Ascending aorta (tissue), 2 donors: ENCODE results near the gene TREH. TPM values are rescaled to one million over a fixed set of nuclear protein-coding genes. Genes with fewer than 3 reads are reported as not detected.

Source experiments
- DNase-seq, 2 donors: peaks; one replicate each; pipeline ENCODE4 v3.0.0-alpha.2; 2019; ENCODE audit warnings: low spot score in 2 of 2
- H3K27ac ChIP-seq, 2 donors: fragments of 200-600 bp; sonication (generic); one replicate each; pipeline ENCODE4 v1.5.1; 2016 to 2017; ENCODE audit warnings: mild to moderate bottlenecking in 1 of 2
- H3K27me3 ChIP-seq: fragments of 200-600 bp; sonication (generic); one replicate; pipeline ENCODE4 v1.5.1; 2017
- H3K36me3 ChIP-seq, 2 donors: fragments of 200-600 bp; sonication (generic); one replicate each; pipeline ENCODE4 v1.5.1; 2016
- H3K4me1 ChIP-seq, 2 donors: fragments of 200-600 bp; sonication (generic); one replicate each; pipeline ENCODE4 v1.5.1; 2016 to 2017; ENCODE audit warnings: mild to moderate bottlenecking in 1 of 2
- H3K4me3 ChIP-seq, 2 donors: fragments of 200-600 bp; sonication (generic); one replicate each; pipeline ENCODE4 v1.5.1; 2016 to 2017; ENCODE audit warnings: mild to moderate bottlenecking in 1 of 2
- H3K9me3 ChIP-seq, 2 donors: fragments of 200-600 bp; sonication (generic); one replicate each; pipeline ENCODE4 v1.5.1; 2016
- CTCF ChIP-seq, 3 experiments: fragments of 200-600 bp in 2 of 3; fragments of 450-650 bp in 1 of 3; sonication (generic) in 2 of 3; IDR thresholded peaks; one replicate each; pipeline ENCODE4 v1.5.1; 2016 to 2019; ENCODE audit warnings: antibody characterized with exemption in 3 of 3, mild to moderate bottlenecking in 1 of 3, moderate library complexity in 1 of 3
- intact Hi-C: fragments of 100-400 bp; cut with DNase I; formaldehyde crosslinking; loops from one replicate; pipeline ENCODE4 v1.15.1; 2023
- total RNA-seq: library from RNA; depleted of rRNA; stranded (reverse); fragments of >200 nt; gene quantifications from one replicate; pipeline ENCODE4 v1.1.0, GENCODE V29; 2016

The TREH gene
- total RNA-seq, 1 donor from 2014 or later = not detected

- no peak for DNase-seq
- Histone ChIP-seq H3K36me3 (no peaks in the 10 kb centered on the region), H3K4me3 (no peak overlapping the region), H3K27ac (no peak overlapping the region), H3K9me3 (no peaks in the 10 kb centered on the region), H3K27me3 (no peaks in the 10 kb centered on the region), H3K4me1 (no peaks in the 10 kb centered on the region)
- TF ChIP-seq CTCF (IDR thresholded peaks at IDR 0.05) = no peak
- intact Hi-C loops = no loop called here
These were observed 26.5 kb upstream of the TREH start for GRCh38 chr11:118705791-118706545.

- no peak for DNase-seq
- Histone ChIP-seq H3K9me3 (no peaks in the 10 kb centered on the region), H3K4me1 (no peaks in the 10 kb centered on the region), H3K4me3 (no peak overlapping the region), H3K27me3 (no peaks in the 10 kb centered on the region), H3K27ac (no peak overlapping the region), H3K36me3 (no peaks in the 10 kb centered on the region)
- no peak for TF ChIP-seq CTCF (IDR thresholded peaks at IDR 0.05)
- intact Hi-C loops = no loop called here
These were observed 25.8 kb upstream of the TREH start for GRCh38 chr11:118705111-118705741.

GRCh38 chr11:118703563-118704106 is 24.2 kb upstream of the TREH start:
- DNase-seq = no peak
- no peaks in the 10 kb centered on the region for H3K4me1 ChIP-seq
- H3K27ac ChIP-seq = no peak overlapping the region
- H3K9me3 ChIP-seq = no peaks in the 10 kb centered on the region
- no peak overlapping the region for H3K4me3 ChIP-seq
- intact Hi-C loops = no loop called here
- no peaks in the 10 kb centered on the region for H3K27me3 ChIP-seq
- TF ChIP-seq CTCF (IDR thresholded peaks at IDR 0.05) = no peak
- H3K36me3 ChIP-seq = no peaks in the 10 kb centered on the region

DNA sequence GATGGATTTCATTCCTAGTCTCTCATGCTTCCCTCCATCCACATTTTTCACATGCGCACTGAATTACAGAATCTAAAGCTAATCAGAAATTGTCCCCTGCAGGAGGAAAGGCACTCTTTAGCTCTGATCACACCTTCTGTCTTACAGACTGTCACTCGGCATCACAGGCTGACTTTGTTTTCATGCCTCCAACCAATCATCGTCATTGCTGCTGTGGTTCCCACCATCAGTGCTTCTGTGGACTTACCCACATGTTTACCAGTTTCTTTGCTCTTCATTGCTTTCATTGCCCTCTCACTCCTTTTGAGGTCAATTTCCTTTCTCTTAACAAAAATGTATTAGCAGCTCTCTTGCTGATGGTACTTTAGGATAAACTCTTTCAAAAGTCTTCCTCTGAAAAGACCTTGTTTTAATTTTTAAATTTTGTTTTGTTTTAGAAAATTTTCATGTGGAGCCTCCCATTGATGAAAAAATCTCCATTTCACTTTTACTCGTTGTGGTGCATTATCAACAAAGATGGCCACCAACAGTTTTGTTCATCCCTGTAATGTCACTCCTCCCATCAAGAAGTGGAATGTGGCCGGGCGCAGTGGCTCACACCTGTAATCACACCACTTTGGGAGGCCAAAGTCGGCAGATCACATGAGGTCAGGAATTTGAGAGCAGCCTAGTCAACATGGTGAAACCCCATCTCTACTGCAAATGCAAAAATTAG is 20.2 kb upstream of the TREH start:
- no peak for DNase-seq
- TF ChIP-seq CTCF (IDR thresholded peaks at IDR 0.05) = no peak
- intact Hi-C loops = no loop called here
- no peaks in the 10 kb centered on the region for H3K27me3 ChIP-seq
- H3K9me3 ChIP-seq = no peaks in the 10 kb centered on the region
- H3K27ac ChIP-seq = no peak overlapping the region
- H3K4me3 ChIP-seq = no peak overlapping the region
- H3K36me3 ChIP-seq = no peaks in the 10 kb centered on the region
- H3K4me1 ChIP-seq = no peaks in the 10 kb centered on the region

DNA sequence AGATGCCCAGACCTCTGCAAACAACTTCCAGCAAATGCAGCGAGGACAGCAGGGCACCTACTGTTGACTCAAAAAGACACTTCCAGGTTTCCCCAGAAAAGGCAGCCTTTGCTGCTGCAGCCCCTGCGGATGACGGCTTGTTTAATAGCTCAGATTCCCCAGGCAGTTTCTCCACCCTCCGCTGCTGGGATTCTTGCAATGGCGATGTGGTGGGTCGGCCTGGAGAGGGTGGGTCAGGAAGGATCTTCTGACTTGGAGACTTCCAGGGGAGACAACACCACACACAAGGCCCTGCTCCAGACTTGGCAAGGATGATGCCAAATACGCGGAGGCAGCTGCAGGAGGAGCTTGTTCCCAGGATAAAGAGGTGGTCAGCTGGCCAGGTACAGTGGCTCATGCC is 17.9 kb upstream of the TREH start:
- no peaks in the 10 kb centered on the region for H3K27me3 ChIP-seq
- DNase-seq = no peak
- H3K9me3 ChIP-seq = no peaks in the 10 kb centered on the region
- no peak for TF ChIP-seq CTCF (IDR thresholded peaks at IDR 0.05)
- intact Hi-C loops = no loop called here
- H3K27ac ChIP-seq = no peak overlapping the region
- no peak overlapping the region for H3K4me3 ChIP-seq
- no peaks in the 10 kb centered on the region for H3K36me3 ChIP-seq
- H3K4me1 ChIP-seq = no peaks in the 10 kb centered on the region
